Thyroid gland (tissue), 4 donors: ENCODE results near the gene ZSCAN18.

ENCODE experiments used
- CTCF ChIP-seq, 6 experiments: fragments of 200-600 bp in 3 of 6; fragments of 450-650 bp in 3 of 6; sonication (generic) in 3 of 6; IDR thresholded peaks; one replicate each; pipeline ENCODE4 v1.5.1; 2016 to 2019; ENCODE audit warnings: antibody characterized with exemption in 6 of 6, mild to moderate bottlenecking in 2 of 6, inconsistent platforms in 1 of 6, moderate library complexity in 1 of 6
- POLR2A ChIP-seq, 2 donors: fragments of 450-650 bp; IDR thresholded peaks; one replicate each; pipeline ENCODE4 v1.6.1; 2017; ENCODE audit warnings: antibody characterized with exemption in 2 of 2, mild to moderate bottlenecking in 2 of 2, moderate library complexity in 1 of 2

- TF ChIP-seq CTCF (IDR thresholded peaks at IDR 0.05) (no peak), POLR2A (IDR thresholded peaks at IDR 0.05) (no peak)
Observed at GRCh38 chr19:58108546-58108817, 10.5 kb upstream of the ZSCAN18 start.
